Liver (tissue), 9 donors: ENCODE data around the gene CENPO. TPM values are rescaled to one million over a fixed set of nuclear protein-coding genes. Genes with fewer than 3 reads are reported as not detected.

Experiments
- DNase-seq: peaks from one replicate; pipeline ENCODE4 v3.0.0-alpha.2; 2017; ENCODE audit warnings: low spot score
- H3K27ac ChIP-seq, 2 donors: one replicate each; pipeline ENCODE4 v1.7.0; 2013; ENCODE audit warnings: inconsistent platforms in 2 of 2, low read length in 2 of 2, control low read depth in 1 of 2, low read depth in 1 of 2, mild to moderate bottlenecking in 1 of 2
- H3K27me3 ChIP-seq, 4 donors: one replicate each; pipeline versions ENCODE4 v1.6.1 to v1.7.0; 2013; ENCODE audit warnings: low read length in 3 of 4, inconsistent platforms in 1 of 4, mild to moderate bottlenecking in 1 of 4, moderate library complexity in 1 of 4; ENCODE audit not compliant: control insufficient read depth in 4 of 4, insufficient read depth in 4 of 4
- H3K36me3 ChIP-seq, 4 donors: one replicate each; pipeline versions ENCODE4 v1.6.1 to v1.7.0; 2013; ENCODE audit warnings: low read length in 3 of 4, mild to moderate bottlenecking in 3 of 4, low read depth in 1 of 4, moderate library complexity in 1 of 4; ENCODE audit not compliant: control insufficient read depth in 4 of 4, insufficient read depth in 3 of 4
- H3K4me1 ChIP-seq, 4 donors: one replicate each; pipeline versions ENCODE4 v1.6.1 to v1.7.0; 2013; ENCODE audit warnings: low read length in 3 of 4, mild to moderate bottlenecking in 3 of 4, moderate library complexity in 1 of 4; ENCODE audit not compliant: control insufficient read depth in 4 of 4, insufficient read depth in 4 of 4
- H3K4me3 ChIP-seq, 3 donors: one replicate each; pipeline versions ENCODE4 v1.6.1 to v1.7.0; 2013; ENCODE audit warnings: low read length in 3 of 3, control low read depth in 1 of 3, low read depth in 1 of 3, mild to moderate bottlenecking in 1 of 3
- H3K9ac ChIP-seq, 2 donors: one replicate each; pipeline ENCODE4 v1.7.0; 2013; ENCODE audit warnings: low read length in 2 of 2, mild to moderate bottlenecking in 2 of 2, moderate library complexity in 2 of 2, control low read depth in 1 of 2, low read depth in 1 of 2
- H3K9me3 ChIP-seq, 4 donors: one replicate each; pipeline versions ENCODE4 v1.6.1 to v1.7.0; 2013; ENCODE audit warnings: low read length in 3 of 4; ENCODE audit not compliant: control insufficient read depth in 4 of 4
- EGR1 ChIP-seq, 2 donors: IDR thresholded peaks; 2 replicates each; pipeline ENCODE4 v1.6.1; 2016 to 2018; ENCODE audit warnings: antibody characterized with exemption in 2 of 2, low read depth in 2 of 2
- FOXA1 ChIP-seq: IDR thresholded peaks from 2 replicates; pipeline ENCODE4 v1.6.1; 2016; ENCODE audit warnings: antibody characterized with exemption
- FOXA2 ChIP-seq: IDR thresholded peaks from 2 replicates; pipeline ENCODE4 v1.6.1; 2016; ENCODE audit warnings: antibody characterized with exemption
- GABPA ChIP-seq, 2 donors: IDR thresholded peaks in 1 of 2; conservative IDR thresholded peaks in 1 of 2; 2 replicates each; pipeline ENCODE4 v1.6.1; 2016; ENCODE audit warnings: antibody characterized with exemption in 2 of 2, mild to moderate bottlenecking in 1 of 2, moderate library complexity in 1 of 2
- HNF4A ChIP-seq, 2 donors: conservative IDR thresholded peaks; 2 replicates each; pipeline ENCODE4 v1.6.1; 2016; ENCODE audit warnings: antibody characterized with exemption in 2 of 2, mild to moderate bottlenecking in 2 of 2
- HNF4G ChIP-seq: IDR thresholded peaks from 2 replicates; pipeline ENCODE4 v1.6.1; 2016; ENCODE audit warnings: antibody characterized with exemption
- JUND ChIP-seq, 2 donors: IDR thresholded peaks; 2 replicates each; pipeline ENCODE4 v1.6.1; 2016; ENCODE audit warnings: antibody characterized with exemption in 2 of 2
- NR2F2 ChIP-seq: IDR thresholded peaks from 2 replicates; pipeline ENCODE4 v1.6.1; 2016; ENCODE audit warnings: antibody characterized with exemption
- RAD21 ChIP-seq, 2 donors: IDR thresholded peaks; 2 replicates each; pipeline ENCODE4 v1.6.1; 2016; ENCODE audit warnings: antibody characterized with exemption in 2 of 2, mild to moderate bottlenecking in 2 of 2
- RXRA ChIP-seq, 2 donors: IDR thresholded peaks; 2 replicates each; pipeline ENCODE4 v1.6.1; 2017 to 2018; ENCODE audit warnings: antibody characterized with exemption in 2 of 2, mild to moderate bottlenecking in 1 of 2
- SP1 ChIP-seq: IDR thresholded peaks from 2 replicates; pipeline ENCODE4 v1.6.1; 2018; ENCODE audit warnings: antibody characterized with exemption, mild to moderate bottlenecking
- YY1 ChIP-seq: IDR thresholded peaks from 2 replicates; pipeline ENCODE4 v1.6.1; 2016; ENCODE audit warnings: antibody characterized with exemption, mild to moderate bottlenecking
- WGBS: extraction: QIAGEN DNeasy Blood & Tissue Kit; methylation state at CpG from one replicate; pipeline ENCODE4 v1.1.7; 2013; 5-methylcytosine and 5-hydroxymethylcytosine counted together
- polyA plus RNA-seq, 2 donors: library from polyadenylated mRNA; stranded (reverse) in 1 of 2; unstranded in 1 of 2; fragments of 200-250 nt in 1 of 2; fragments of >200 nt in 1 of 2; fragmentation: Nextera tagmentation in 1 of 2; extraction: Ambion mirVana in 1 of 2; gene quantifications; one replicate each; pipeline versions ENCODE4 v1.2.1 to v1.2.3, GENCODE V29; 2013 to 2015
- total RNA-seq, 2 donors: library from RNA; depleted of rRNA; stranded (reverse); fragments of >200 nt; gene quantifications; one replicate each; pipeline ENCODE4 v1.2.3, GENCODE V29; 2014
- TF ChIP-seq, protein P1 (sequence below): IDR thresholded peaks from 2 replicates; pipeline ENCODE4 v1.6.1; 2016; ENCODE audit warnings: antibody characterized with exemption, mild to moderate bottlenecking
- TF ChIP-seq, protein P2 (sequence below): IDR thresholded peaks from 2 replicates; pipeline ENCODE4 v1.6.1; 2016; ENCODE audit warnings: antibody characterized with exemption
- TF ChIP-seq, protein P3 (sequence below): fragments of 150-350 bp; IDR thresholded peaks from 2 replicates; pipeline ENCODE4 v1.5.1; 2017; ENCODE audit warnings: improper control_type of control experiment, low read depth, low read length; ENCODE audit not compliant: missing input control
- TF ChIP-seq, protein P4 (sequence below): IDR thresholded peaks from 2 replicates; pipeline ENCODE4 v1.6.1; 2016; ENCODE audit warnings: antibody characterized with exemption
- donor health status: healthy.
- donor health status: healthy.
- donor health status: healthy.
- donor health status: healthy.
- donor health status: healthy.

CENPO gene
- total and polyA plus RNA-seq, 4 donors: 2.2 to 17.8 (median 3.2) TPM

DNA sequence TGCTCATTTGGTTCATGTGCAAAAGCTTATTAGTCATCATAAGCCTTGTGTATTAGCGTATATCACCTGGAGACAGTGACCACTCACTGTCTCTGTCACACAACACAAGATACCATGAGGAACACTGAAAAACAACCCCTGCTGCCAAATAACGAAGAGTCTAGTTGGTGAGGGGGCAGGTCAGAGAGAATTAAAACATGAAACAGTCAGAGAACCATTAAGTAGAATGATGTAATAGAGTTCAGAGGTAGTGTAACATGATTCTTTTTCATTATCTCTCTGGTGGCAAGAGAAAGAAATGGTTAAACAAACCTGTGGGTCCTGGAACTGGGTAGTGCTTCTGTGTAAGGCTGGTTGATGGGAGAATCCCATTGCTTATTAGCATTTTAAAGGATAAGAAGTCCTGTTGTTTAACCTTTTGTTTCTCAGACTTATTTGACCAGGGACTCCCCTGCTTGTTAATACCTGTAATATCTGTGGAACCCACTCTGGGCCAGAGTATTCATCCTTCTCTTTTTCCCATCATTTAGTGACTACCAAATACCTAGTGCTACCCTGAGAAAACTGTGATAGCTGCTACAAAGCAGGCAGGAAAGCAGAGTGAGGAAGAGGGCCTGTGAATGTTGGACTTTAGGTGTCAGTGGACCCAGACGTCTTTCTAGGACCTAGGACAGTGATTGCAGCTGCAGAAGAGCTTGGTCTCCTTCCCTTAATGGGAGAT is 38.1 kb upstream of the CENPO start:
- no peak overlapping the region for H3K9ac ChIP-seq
- peaks cover 6 to 49% (median 41%) of the 10 kb centered on the region in 4 donors for H3K36me3 ChIP-seq
- no peak overlapping the region for H3K27ac ChIP-seq
- WGBS: 91% methylated on average over 3 of the region's 3 CpGs
- H3K9me3 ChIP-seq: no peaks in the 10 kb centered on the region
- H3K4me1 ChIP-seq: no peaks in the 10 kb centered on the region
- DNase-seq: no peak
- H3K4me3 ChIP-seq: no peak overlapping the region
- no peaks in the 10 kb centered on the region for H3K27me3 ChIP-seq
- TF ChIP-seq YY1 (no peak), RAD21 (IDR thresholded peaks at IDR 0.05) (no peak), EGR1 (IDR thresholded peaks at IDR 0.05; ENCODE audit: low read depth in 2 of 2) (no peak), FOXA1 (no peak), HNF4G (no peak), GABPA (IDR thresholded peaks at IDR 0.05 in 1 of 2, conservative IDR thresholded peaks at IDR 0.05 in 1 of 2) (no peak), SP1 (no peak), HNF4A (conservative IDR thresholded peaks at IDR 0.05) (no peak), NR2F2 (no peak), FOXA2 (no peak), JUND (IDR thresholded peaks at IDR 0.05) (no peak)
- TF ChIP-seq, protein P1, sequence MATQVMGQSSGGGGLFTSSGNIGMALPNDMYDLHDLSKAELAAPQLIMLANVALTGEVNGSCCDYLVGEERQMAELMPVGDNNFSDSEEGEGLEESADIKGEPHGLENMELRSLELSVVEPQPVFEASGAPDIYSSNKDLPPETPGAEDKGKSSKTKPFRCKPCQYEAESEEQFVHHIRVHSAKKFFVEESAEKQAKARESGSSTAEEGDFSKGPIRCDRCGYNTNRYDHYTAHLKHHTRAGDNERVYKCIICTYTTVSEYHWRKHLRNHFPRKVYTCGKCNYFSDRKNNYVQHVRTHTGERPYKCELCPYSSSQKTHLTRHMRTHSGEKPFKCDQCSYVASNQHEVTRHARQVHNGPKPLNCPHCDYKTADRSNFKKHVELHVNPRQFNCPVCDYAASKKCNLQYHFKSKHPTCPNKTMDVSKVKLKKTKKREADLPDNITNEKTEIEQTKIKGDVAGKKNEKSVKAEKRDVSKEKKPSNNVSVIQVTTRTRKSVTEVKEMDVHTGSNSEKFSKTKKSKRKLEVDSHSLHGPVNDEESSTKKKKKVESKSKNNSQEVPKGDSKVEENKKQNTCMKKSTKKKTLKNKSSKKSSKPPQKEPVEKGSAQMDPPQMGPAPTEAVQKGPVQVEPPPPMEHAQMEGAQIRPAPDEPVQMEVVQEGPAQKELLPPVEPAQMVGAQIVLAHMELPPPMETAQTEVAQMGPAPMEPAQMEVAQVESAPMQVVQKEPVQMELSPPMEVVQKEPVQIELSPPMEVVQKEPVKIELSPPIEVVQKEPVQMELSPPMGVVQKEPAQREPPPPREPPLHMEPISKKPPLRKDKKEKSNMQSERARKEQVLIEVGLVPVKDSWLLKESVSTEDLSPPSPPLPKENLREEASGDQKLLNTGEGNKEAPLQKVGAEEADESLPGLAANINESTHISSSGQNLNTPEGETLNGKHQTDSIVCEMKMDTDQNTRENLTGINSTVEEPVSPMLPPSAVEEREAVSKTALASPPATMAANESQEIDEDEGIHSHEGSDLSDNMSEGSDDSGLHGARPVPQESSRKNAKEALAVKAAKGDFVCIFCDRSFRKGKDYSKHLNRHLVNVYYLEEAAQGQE: no peak
- TF ChIP-seq, protein P2, sequence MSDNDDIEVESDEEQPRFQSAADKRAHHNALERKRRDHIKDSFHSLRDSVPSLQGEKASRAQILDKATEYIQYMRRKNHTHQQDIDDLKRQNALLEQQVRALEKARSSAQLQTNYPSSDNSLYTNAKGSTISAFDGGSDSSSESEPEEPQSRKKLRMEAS: no peak
- TF ChIP-seq, protein P3, sequence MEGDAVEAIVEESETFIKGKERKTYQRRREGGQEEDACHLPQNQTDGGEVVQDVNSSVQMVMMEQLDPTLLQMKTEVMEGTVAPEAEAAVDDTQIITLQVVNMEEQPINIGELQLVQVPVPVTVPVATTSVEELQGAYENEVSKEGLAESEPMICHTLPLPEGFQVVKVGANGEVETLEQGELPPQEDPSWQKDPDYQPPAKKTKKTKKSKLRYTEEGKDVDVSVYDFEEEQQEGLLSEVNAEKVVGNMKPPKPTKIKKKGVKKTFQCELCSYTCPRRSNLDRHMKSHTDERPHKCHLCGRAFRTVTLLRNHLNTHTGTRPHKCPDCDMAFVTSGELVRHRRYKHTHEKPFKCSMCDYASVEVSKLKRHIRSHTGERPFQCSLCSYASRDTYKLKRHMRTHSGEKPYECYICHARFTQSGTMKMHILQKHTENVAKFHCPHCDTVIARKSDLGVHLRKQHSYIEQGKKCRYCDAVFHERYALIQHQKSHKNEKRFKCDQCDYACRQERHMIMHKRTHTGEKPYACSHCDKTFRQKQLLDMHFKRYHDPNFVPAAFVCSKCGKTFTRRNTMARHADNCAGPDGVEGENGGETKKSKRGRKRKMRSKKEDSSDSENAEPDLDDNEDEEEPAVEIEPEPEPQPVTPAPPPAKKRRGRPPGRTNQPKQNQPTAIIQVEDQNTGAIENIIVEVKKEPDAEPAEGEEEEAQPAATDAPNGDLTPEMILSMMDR: no peak
- TF ChIP-seq, protein P4, sequence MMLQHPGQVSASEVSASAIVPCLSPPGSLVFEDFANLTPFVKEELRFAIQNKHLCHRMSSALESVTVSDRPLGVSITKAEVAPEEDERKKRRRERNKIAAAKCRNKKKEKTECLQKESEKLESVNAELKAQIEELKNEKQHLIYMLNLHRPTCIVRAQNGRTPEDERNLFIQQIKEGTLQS: no peak

DNA sequence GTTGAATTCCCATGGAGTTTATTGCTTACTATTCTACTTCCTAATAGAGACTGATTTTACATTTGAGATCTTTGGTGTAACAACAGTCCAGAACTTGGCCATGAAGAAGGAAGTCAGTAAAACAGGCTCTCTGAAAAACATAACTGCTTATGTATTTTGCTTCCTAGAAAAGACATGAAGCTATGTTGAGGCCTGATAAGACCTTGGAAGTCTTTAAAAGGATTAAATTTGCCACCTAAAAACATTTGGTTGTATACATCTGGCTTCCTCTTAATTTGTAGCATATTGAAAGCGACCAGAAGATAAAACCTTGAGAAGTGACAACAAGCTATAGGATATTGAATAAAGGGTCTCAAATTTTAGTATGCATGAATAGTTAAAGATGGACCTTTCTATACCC is 36.4 kb upstream of the CENPO start:
- H3K9me3 ChIP-seq: no peaks in the 10 kb centered on the region
- no peak overlapping the region for H3K9ac ChIP-seq
- H3K27ac ChIP-seq: no peak overlapping the region
- H3K4me3 ChIP-seq: no peak overlapping the region
- WGBS: 100% methylated on average over 1 of the region's 1 CpG
- no peaks in the 10 kb centered on the region for H3K27me3 ChIP-seq
- H3K4me1 ChIP-seq: no peaks in the 10 kb centered on the region
- no peak for DNase-seq
- H3K36me3 ChIP-seq: peaks cover 6 to 53% (median 39%) of the 10 kb centered on the region in 4 donors
- TF ChIP-seq YY1 (no peak), JUND (IDR thresholded peaks at IDR 0.05) (no peak), RXRA (IDR thresholded peaks at IDR 0.05) (no peak), GABPA (IDR thresholded peaks at IDR 0.05 in 1 of 2, conservative IDR thresholded peaks at IDR 0.05 in 1 of 2) (no peak), FOXA2 (no peak)
- TF ChIP-seq, protein P4: no peak
- TF ChIP-seq, protein P3: no peak
- TF ChIP-seq, protein P1: no peak
